Measurements from ENCODE around the gene JAKMIP1. TPM values are rescaled to one million over a fixed set of nuclear protein-coding genes. Genes with fewer than 3 reads are reported as not detected.

JAKMIP1 gene
- total RNA-seq, 1 donor from 2014 or later, result 0.10 TPM

- DNase-seq (ENCODE audit: low spot score), result no peak
These were observed 129.0 kb downstream of the JAKMIP1 start for GRCh38 chr4:6071191-6071958.

GRCh38 chr4:6069845-6070709 is 130.3 kb downstream of the JAKMIP1 start:
- DNase-seq (ENCODE audit: low spot score), result no peak

- DNase-seq (ENCODE audit: low spot score), result no peak
These were observed 131.4 kb downstream of the JAKMIP1 start for GRCh38 chr4:6068986-6069385.

- no peak for DNase-seq (ENCODE audit: low spot score)
These were observed 134.3 kb downstream of the JAKMIP1 start for GRCh38 chr4:6065934-6066590.

- no peak for DNase-seq (ENCODE audit: low spot score)
These were observed 135.2 kb downstream of the JAKMIP1 start for GRCh38 chr4:6065166-6065565.

- no peak for DNase-seq (ENCODE audit: low spot score)
These were observed 136.0 kb downstream of the JAKMIP1 start for GRCh38 chr4:6064383-6064782.

- no peak for DNase-seq (ENCODE audit: low spot score)
These were observed 136.7 kb downstream of the JAKMIP1 start for GRCh38 chr4:6063684-6064083.

- DNase-seq (ENCODE audit: low spot score), result no peak
These were observed 138.2 kb downstream of the JAKMIP1 start for GRCh38 chr4:6062133-6062532.

GRCh38 chr4:6059375-6059805 is 141.0 kb downstream of the JAKMIP1 start:
- no peak for DNase-seq (ENCODE audit: low spot score)

- no peak for DNase-seq (ENCODE audit: low spot score)
These were observed 141.6 kb downstream of the JAKMIP1 start for GRCh38 chr4:6058531-6059374.

- no peak for DNase-seq (ENCODE audit: low spot score)
These were observed 143.2 kb downstream of the JAKMIP1 start for GRCh38 chr4:6056976-6057766.

GRCh38 chr4:6055436-6055835 is 144.9 kb downstream of the JAKMIP1 start:
- DNase-seq (ENCODE audit: low spot score), result no peak

GRCh38 chr4:6055030-6055429 is 145.3 kb downstream of the JAKMIP1 start:
- no peak for DNase-seq (ENCODE audit: low spot score)

GRCh38 chr4:6054162-6054922 is 146.0 kb downstream of the JAKMIP1 start:
- DNase-seq (ENCODE audit: low spot score), result no peak

GRCh38 chr4:6052679-6053078 is 147.7 kb downstream of the JAKMIP1 start:
- no peak for DNase-seq (ENCODE audit: low spot score)

- DNase-seq (ENCODE audit: low spot score), result no peak
These were observed 149.8 kb downstream of the JAKMIP1 start for GRCh38 chr4:6050551-6050950.

GRCh38 chr4:6049985-6050384 is 150.4 kb downstream of the JAKMIP1 start:
- DNase-seq (ENCODE audit: low spot score), result no peak

GRCh38 chr4:6049278-6049677 is 151.1 kb downstream of the JAKMIP1 start:
- no peak for DNase-seq (ENCODE audit: low spot score)

- DNase-seq (ENCODE audit: low spot score), result no peak
These were observed 151.8 kb downstream of the JAKMIP1 start for GRCh38 chr4:6048537-6048936.
